Measurements from ENCODE around the gene RANBP9.

RANBP9 gene

DNA sequence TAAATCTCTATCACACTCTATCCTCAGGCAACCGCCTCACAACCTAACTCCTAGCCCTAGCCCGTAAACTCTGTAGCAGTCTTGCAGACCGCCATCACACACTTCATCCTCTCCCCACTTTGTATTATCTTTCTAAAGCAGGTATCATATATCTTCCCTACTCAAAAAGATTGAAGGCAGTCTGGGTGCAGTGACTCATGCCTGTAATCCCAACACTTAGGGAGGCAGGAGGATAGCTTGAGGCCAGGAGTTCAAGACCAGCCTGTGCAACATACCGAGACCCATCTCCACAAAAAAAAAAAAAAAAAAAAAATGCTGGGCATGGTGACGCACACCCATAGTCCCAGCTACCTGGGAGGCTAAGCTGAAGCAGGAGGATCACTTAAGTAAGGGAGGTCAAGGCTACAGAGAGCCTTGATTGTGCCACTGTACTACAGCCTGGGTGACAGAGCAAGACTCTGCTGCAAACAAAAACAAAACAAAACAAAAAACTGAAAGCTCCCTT lies 22.9 kb downstream of the RANBP9 start:
- TF ChIP-seq, protein P1, sequence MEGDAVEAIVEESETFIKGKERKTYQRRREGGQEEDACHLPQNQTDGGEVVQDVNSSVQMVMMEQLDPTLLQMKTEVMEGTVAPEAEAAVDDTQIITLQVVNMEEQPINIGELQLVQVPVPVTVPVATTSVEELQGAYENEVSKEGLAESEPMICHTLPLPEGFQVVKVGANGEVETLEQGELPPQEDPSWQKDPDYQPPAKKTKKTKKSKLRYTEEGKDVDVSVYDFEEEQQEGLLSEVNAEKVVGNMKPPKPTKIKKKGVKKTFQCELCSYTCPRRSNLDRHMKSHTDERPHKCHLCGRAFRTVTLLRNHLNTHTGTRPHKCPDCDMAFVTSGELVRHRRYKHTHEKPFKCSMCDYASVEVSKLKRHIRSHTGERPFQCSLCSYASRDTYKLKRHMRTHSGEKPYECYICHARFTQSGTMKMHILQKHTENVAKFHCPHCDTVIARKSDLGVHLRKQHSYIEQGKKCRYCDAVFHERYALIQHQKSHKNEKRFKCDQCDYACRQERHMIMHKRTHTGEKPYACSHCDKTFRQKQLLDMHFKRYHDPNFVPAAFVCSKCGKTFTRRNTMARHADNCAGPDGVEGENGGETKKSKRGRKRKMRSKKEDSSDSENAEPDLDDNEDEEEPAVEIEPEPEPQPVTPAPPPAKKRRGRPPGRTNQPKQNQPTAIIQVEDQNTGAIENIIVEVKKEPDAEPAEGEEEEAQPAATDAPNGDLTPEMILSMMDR (IDR thresholded peaks at IDR 0.05; ENCODE audit: low read depth, low read length, missing control alignments): no peak
- no peak for DNase-seq (ENCODE audit: low read depth)
- H3K4me3 ChIP-seq (ENCODE audit: low read depth, low read length): no peak overlapping the region

DNA sequence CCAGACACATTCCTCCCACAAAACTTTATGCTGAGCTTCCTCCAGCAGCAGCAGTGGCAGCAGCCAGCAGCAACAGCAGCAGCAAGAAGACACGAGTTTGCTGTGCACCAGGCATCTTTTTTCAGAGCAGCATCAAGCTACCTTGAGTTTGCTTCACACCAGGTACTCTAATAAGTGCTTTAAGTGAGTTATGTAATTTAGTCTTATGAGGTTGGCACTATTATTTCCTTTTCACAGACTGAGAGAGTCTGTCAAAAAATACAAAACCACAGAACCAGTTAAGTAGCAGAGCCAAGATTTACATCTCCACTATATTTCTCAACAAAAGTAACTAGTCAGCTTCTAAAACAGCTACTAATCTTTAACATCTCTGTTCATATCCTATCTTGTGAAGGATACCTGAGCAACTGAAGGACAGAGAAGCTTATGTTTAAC lies 23.7 kb downstream of the RANBP9 start:
- TF ChIP-seq, protein P1 (IDR thresholded peaks at IDR 0.05; ENCODE audit: low read depth, low read length, missing control alignments): no peak
- no peak for DNase-seq (ENCODE audit: low read depth)
- H3K4me3 ChIP-seq (ENCODE audit: low read depth, low read length): no peak overlapping the region

DNA sequence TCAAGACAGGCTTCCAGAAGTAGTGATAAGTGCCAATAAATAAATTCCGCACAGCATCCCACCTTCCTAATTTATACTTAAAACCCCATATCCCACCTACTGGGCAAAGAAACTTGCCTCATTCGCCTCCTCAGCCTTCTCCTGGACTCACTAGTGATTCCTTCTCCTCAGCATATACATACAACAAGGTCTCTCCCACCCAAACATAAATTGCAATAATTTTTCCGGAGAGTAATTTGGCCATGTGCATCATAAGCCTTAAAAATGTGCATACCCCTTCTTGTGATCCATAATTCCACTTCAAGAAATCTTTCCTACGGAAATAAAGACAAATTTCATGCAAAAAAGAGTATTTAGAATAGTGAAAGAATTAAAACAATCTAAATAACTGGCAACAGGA lies 26.8 kb downstream of the RANBP9 start:
- no peak for DNase-seq (ENCODE audit: low read depth)
- TF ChIP-seq, protein P1 (IDR thresholded peaks at IDR 0.05; ENCODE audit: low read depth, low read length, missing control alignments): no peak

DNA sequence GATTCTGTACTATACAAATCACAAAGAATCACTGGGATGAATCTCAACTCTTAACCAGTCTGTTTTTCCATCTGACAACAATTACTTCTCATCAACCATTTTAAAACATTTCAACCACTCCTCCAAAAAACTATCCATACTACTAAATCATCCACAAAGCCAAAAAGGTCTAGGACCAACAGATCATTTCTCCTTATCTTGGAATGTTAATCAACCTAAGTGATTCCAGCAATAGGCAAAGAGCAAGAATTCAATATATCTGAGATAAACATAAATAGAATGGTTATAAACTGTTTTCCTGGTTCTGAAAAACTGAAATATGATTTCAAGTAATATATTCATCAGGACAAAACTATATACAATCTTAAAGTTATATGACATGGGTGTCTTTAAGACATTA lies 28.6 kb downstream of the RANBP9 start:
- TF ChIP-seq, protein P1 (IDR thresholded peaks at IDR 0.05; ENCODE audit: low read depth, low read length, missing control alignments): no peak
- H3K4me3 ChIP-seq (ENCODE audit: low read depth, low read length): no peak overlapping the region
- no peak for DNase-seq (ENCODE audit: low read depth)

More for the DNA sequence above, 26.8 kb downstream of the RANBP9 start:
- H3K4me3 ChIP-seq (ENCODE audit: low read depth, low read length): no peak overlapping the region

DNA sequence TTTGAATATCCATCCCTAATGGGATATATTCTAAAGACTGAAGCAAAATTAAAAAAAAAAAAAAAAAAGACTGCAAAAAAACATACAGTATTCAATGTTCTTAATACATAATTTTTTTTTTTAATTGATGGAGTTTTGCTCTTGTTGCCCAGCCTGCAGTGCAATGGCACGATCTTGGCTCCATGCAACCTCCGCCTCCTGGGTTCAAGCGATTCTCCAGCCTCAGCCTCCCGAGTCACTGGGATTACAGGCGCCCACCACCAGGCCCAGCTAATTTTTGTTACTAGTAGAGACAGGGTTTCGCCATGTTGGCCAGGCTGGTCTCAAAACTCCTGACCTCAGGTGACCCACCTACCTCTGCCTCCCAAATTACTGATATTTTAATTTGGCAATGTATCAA lies 29.3 kb downstream of the RANBP9 start:
- no peak for DNase-seq (ENCODE audit: low read depth)
- no peak overlapping the region for H3K4me3 ChIP-seq (ENCODE audit: low read depth, low read length)
- TF ChIP-seq, protein P1 (IDR thresholded peaks at IDR 0.05; ENCODE audit: low read depth, low read length, missing control alignments): no peak

DNA sequence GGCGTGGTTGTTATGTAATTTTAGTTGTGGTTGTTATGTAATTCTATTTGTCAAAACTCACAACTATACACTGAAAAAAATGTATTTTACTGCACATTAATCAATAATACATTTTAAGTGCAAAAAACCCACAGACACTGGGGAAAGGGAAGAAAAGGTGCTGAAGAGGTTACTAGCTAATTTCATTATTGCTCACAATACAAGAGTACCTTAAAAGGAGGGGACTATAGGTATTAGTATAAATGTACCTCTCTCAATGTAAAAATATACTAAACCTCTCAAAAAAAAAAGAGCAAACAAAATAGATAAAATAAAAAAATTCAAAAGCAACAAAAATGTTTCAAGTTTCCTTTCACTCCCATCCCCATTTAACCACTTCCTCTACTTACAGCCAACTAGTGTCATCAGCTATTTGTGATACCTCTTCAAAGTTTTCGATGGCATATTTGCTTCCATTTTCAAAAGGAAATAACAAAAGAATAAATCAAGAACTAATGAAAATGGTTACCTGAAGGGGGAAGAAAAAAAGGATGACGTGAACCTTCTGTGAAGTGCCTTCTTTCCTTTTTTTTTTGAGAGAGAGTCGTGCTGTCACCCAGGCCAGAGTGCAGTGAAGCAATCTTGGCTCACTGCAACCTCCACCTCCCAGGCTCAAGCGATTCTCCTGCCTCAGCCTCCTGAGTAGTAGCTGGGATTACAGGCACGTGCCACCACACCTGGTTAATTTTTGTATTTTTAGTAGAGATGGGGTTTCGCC lies 30.2 kb downstream of the RANBP9 start:
- no peak overlapping the region; the same call in 1 of the 2 replicates for H3K4me3 ChIP-seq (ENCODE audit: low read depth, low read length)
- TF ChIP-seq, protein P1 (IDR thresholded peaks at IDR 0.05; ENCODE audit: low read depth, low read length, missing control alignments): no peak
- peak; percentile 21 for DNase-seq (ENCODE audit: low read depth)

All from GM12864 (cell line).